Measurements from ENCODE around the gene CIB1. TPM values are rescaled to one million over a fixed set of nuclear protein-coding genes. Genes with fewer than 3 reads are reported as not detected.

Gene CIB1
- total RNA-seq, 6 experiments from 2014 or later = 43.4 to 83.0 (median 51.0) TPM

DNA sequence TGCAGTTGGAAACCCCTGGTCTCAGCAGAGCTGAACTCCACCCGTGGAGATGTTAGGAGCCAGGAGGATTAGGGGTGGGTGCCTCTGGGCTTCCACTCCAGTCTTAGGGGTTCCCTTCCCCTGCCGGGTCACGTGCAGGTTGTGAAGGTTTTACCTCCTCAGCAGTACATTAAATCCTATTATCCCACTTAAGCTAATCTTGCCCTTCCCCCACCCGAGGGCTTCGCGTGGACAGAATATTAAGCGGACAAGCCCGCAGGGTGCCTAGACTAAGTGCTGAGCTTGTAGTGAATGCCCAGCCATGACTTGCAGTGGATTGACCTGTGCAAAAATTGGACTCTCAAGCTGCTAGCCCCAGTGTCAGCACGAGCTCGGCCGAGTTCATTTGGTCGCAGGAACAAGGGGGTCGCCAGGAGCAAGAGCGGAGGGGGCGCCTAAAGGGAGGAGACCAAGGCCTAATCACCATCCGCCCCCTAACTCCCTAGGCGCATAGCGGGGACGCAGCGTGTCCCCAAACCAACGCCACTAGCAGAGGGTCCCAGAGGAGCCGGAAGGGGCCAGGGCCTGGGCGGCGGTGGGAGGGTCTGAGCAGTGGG, 33.1 kb downstream of the CIB1 start:
- WGBS (ENCODE audit: insufficient coverage, low coverage, low lambda C conversion rate, missing lambda C conversion rate) = 17% methylated on average over 6 of the region's 24 CpGs
- peak overlapping the region; percentile 85 to 95 (median 87) for H3K4me3 ChIP-seq
- no peaks in the 10 kb centered on the region for H3K9me3 ChIP-seq
- peak; percentile 6 to 28 (median 23) for ATAC-seq
- intact Hi-C loops (cut with DNase I) = no loop called here
- DNase-seq = no peak
- TF ChIP-seq POLR2A (IDR thresholded peaks at IDR 0.05) = no peak
- TF ChIP-seq, protein P1, sequence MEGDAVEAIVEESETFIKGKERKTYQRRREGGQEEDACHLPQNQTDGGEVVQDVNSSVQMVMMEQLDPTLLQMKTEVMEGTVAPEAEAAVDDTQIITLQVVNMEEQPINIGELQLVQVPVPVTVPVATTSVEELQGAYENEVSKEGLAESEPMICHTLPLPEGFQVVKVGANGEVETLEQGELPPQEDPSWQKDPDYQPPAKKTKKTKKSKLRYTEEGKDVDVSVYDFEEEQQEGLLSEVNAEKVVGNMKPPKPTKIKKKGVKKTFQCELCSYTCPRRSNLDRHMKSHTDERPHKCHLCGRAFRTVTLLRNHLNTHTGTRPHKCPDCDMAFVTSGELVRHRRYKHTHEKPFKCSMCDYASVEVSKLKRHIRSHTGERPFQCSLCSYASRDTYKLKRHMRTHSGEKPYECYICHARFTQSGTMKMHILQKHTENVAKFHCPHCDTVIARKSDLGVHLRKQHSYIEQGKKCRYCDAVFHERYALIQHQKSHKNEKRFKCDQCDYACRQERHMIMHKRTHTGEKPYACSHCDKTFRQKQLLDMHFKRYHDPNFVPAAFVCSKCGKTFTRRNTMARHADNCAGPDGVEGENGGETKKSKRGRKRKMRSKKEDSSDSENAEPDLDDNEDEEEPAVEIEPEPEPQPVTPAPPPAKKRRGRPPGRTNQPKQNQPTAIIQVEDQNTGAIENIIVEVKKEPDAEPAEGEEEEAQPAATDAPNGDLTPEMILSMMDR (IDR thresholded peaks at IDR 0.05) = no peak
- H3K36me3 ChIP-seq = no peaks in the 10 kb centered on the region
- no peaks in the 10 kb centered on the region for H3K27me3 ChIP-seq
- H3K27ac ChIP-seq = peak overlapping the region; percentile 44 to 80 (median 76)
- peaks cover 0 to 36% (median 9%) of the 10 kb centered on the region in 4 donors for H3K4me1 ChIP-seq

DNA sequence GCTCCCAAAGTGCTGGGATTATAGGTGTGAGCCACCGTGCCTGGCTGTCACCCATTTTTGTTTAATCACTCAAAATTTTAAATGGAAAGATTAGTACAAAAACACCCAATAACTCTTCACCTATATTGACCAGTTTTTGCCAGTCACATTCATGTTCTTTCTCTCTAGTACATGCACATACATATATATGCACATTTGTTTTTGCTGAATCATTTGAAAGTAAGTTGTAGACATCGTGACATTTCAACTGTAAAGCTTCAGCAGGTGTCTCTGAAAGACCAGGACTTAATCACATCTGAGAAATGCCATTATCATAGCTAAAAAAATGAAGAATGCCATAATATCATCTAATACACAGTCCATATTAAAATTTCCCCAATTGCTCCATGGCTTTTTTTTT, 39.1 kb downstream of the CIB1 start:
- no peaks in the 10 kb centered on the region for H3K36me3 ChIP-seq
- peaks cover 0 to 52% (median 19%) of the 10 kb centered on the region in 4 donors for H3K4me1 ChIP-seq
- H3K4me3 ChIP-seq = no peak overlapping the region
- TF ChIP-seq, protein P1 (IDR thresholded peaks at IDR 0.05) = no peak
- TF ChIP-seq POLR2A (IDR thresholded peaks at IDR 0.05) = no peak
- 86% methylated on average over 2 of the region's 2 CpGs for WGBS (ENCODE audit: insufficient coverage, low coverage, low lambda C conversion rate, missing lambda C conversion rate)
- H3K27me3 ChIP-seq = no peaks in the 10 kb centered on the region
- no peaks in the 10 kb centered on the region for H3K9me3 ChIP-seq
- intact Hi-C loops (cut with DNase I) = no loop called here
- no peak overlapping the region for H3K27ac ChIP-seq
- ATAC-seq (no peak), DNase-seq (no peak)

- 29% methylated on average over 9 of the region's 16 CpGs for WGBS (ENCODE audit: insufficient coverage, low coverage, low lambda C conversion rate, missing lambda C conversion rate)
- ATAC-seq = peak in 1 of 4 donors; percentile 3
- peaks cover 0 to 59% (median 19%) of the 10 kb centered on the region in 4 donors for H3K4me1 ChIP-seq
These were observed 40.6 kb downstream of the CIB1 start for GRCh38 chr15:90192961-90193786.

DNA sequence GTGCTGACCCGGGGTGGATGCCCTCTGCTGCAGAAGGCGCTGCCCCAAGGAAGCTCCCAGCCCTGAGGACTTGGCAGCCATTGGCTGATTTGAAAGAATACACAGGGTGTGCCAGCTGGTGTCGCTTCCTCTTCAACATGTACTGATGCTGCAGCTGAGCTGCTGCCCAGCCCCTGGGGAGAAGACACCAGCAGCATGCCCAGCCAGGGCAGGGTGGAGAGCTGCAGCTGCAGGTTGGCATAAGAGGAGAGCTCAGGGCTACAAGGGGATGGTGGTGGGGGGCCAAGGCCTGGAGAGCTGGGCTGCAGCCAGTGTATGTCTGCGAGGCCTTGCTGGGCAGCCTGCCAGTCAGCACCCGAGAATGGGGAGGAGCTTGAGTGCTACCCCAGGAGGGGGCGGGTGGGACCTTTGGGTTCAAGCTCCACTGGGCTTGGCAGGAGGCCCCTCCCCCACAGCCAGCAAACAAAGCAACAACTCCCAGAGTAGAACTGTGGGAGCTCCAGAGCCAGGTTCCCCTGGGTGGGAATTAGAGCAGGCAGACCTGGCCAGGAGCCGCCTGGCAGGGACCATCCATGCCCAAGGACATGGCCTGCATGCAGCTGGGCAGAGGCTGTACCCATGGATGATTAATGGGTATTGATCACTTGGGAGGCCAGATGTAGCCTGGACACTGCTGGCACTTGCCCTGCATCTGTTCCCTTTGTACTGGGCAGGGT, 41.8 kb downstream of the CIB1 start:
- WGBS (ENCODE audit: insufficient coverage, low coverage, low lambda C conversion rate, missing lambda C conversion rate) = 8% methylated on average over 4 of the region's 7 CpGs
- Histone ChIP-seq H3K4me3 (no peak overlapping the region), H3K36me3 (no peaks in the 10 kb centered on the region), H3K27me3 (no peaks in the 10 kb centered on the region), H3K27ac (peak overlapping the region; percentile 50 to 71 (median 56)), H3K4me1 (peaks cover 0 to 66% (median 19%) of the 10 kb centered on the region in 4 donors), H3K9me3 (no peaks in the 10 kb centered on the region)
- TF ChIP-seq, protein P1 (IDR thresholded peaks at IDR 0.05) = peak in 1 of 4 donors; percentile 6
- TF ChIP-seq POLR2A (IDR thresholded peaks at IDR 0.05) = no peak
- ATAC-seq (peak; percentile 84 to 93 (median 92)), DNase-seq (peak; percentile 93 to 98 (median 98))
- intact Hi-C loops (cut with DNase I) = no loop called here

More at GRCh38 chr15:90192961-90193786, 40.6 kb downstream of the CIB1 start:
- Histone ChIP-seq H3K4me3 (no peak overlapping the region), H3K27me3 (no peaks in the 10 kb centered on the region), H3K9me3 (no peaks in the 10 kb centered on the region), H3K27ac (peak overlapping the region; percentile 50 to 71 (median 56)), H3K36me3 (no peaks in the 10 kb centered on the region)
- intact Hi-C loops (cut with DNase I) = no loop called here
- no peak for DNase-seq
- TF ChIP-seq, protein P1 (IDR thresholded peaks at IDR 0.05) = no peak
- TF ChIP-seq POLR2A (IDR thresholded peaks at IDR 0.05) = no peak

Data from right lobe of liver (tissue), 6 donors.